HCT116 (cell line): ENCODE data around the gene SEC14L3.

Source experiments
- CBX3 ChIP-seq: IDR thresholded peaks from 2 replicates; pipeline ENCODE4 v1.6.1; 2012; ENCODE audit warnings: low read depth
- CTCF ChIP-seq, 3 experiments: fragments of 200-600 bp in 1 of 3; sonication (generic) in 1 of 3; IDR thresholded peaks in 2 of 3; conservative IDR thresholded peaks in 1 of 3; 2 replicates each; pipeline ENCODE4 v1.5.1; 2012 to 2017; ENCODE audit warnings: low read depth in 2 of 3, low read length in 2 of 3, antibody characterized with exemption in 1 of 3, borderline replicate concordance in 1 of 3, control low read depth in 1 of 3, mild to moderate bottlenecking in 1 of 3, mixed read lengths in 1 of 3, mixed run types in 1 of 3, moderate library complexity in 1 of 3; ENCODE audit not compliant: insufficient read depth in 1 of 3
- EZH2 ChIP-seq: fragments of 200-600 bp; sonication (generic); IDR thresholded peaks from 2 replicates; pipeline ENCODE4 v1.6.1; 2017; ENCODE audit warnings: antibody characterized with exemption, mixed run types
- EZH2phosphoT487 ChIP-seq: fragments of 200-600 bp; IDR thresholded peaks from 2 replicates; pipeline ENCODE4 v1.6.1; 2018; ENCODE audit warnings: antibody characterized with exemption, borderline replicate concordance
- JUND ChIP-seq: IDR thresholded peaks from 2 replicates; pipeline ENCODE4 v1.6.1; 2012
- POLR2A ChIP-seq: IDR thresholded peaks from 2 replicates; pipeline ENCODE4 v1.7.0; 2011; ENCODE audit warnings: borderline replicate concordance; ENCODE audit not compliant: insufficient read depth, insufficient read length; ENCODE audit errors: extremely low read depth
- POLR2AphosphoS5 ChIP-seq: IDR thresholded peaks from 2 replicates; pipeline ENCODE4 v1.6.1; 2011; ENCODE audit warnings: mild to moderate bottlenecking, low read depth, low read length, moderate library complexity
- RAD21 ChIP-seq: IDR thresholded peaks from 2 replicates; pipeline ENCODE4 v1.6.1; 2012; ENCODE audit warnings: low read depth, mild to moderate bottlenecking
- SIN3A ChIP-seq: IDR thresholded peaks from 2 replicates; pipeline ENCODE4 v1.6.1; 2012; ENCODE audit warnings: low read depth
- TCF7L2 ChIP-seq: IDR thresholded peaks from 2 replicates; pipeline ENCODE4 v1.7.0; 2011; ENCODE audit warnings: borderline replicate concordance, inconsistent platforms; ENCODE audit not compliant: insufficient read depth, insufficient read length; ENCODE audit errors: extremely low read depth
- YY1 ChIP-seq: IDR thresholded peaks from 2 replicates; pipeline ENCODE4 v1.6.1; 2011; ENCODE audit warnings: low read length, low read depth, moderate library complexity, mild to moderate bottlenecking; ENCODE audit not compliant: insufficient replicate concordance; ENCODE audit errors: extremely low read depth
- ZFX ChIP-seq: fragments of 450-650 bp; IDR thresholded peaks from 2 replicates; pipeline ENCODE4 v1.6.1; 2017
- TF ChIP-seq, protein P1 (sequence below): IDR thresholded peaks from 2 replicates; pipeline ENCODE4 v1.6.1; 2012

DNA sequence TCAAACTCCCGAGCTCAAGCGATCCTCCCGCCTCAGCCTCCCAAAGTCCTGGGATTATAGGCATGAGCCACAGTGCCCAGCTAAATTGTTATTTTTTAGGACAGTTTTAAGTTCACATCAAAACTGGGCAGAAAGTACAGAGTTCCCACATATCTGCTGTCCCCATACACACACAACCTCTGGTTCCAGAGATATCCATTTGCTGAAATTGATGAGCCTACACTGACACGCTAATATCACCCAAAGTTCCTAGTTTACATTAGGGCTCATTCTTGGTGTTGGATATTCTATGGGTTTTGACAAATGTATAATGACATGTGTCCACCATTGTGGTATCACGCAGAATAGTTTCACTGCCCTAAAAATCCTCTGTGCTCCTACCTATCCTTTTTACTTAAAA lies 36.4 kb upstream of the SEC14L3 start:
- TF ChIP-seq, protein P1, sequence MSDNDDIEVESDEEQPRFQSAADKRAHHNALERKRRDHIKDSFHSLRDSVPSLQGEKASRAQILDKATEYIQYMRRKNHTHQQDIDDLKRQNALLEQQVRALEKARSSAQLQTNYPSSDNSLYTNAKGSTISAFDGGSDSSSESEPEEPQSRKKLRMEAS, result no peak
- TF ChIP-seq POLR2AphosphoS5 (no peak), CBX3 (no peak), CTCF (IDR thresholded peaks at IDR 0.05 in 2 of 3, conservative IDR thresholded peaks at IDR 0.05 in 1 of 3; ENCODE audit: borderline replicate concordance in 1 of 3, insufficient read depth in 1 of 3, low read depth in 2 of 3, low read length in 2 of 3) (no peak), YY1 (no peak), EZH2phosphoT487 (no peak), EZH2 (no peak), RAD21 (no peak), POLR2A (no peak), ZFX (no peak), TCF7L2 (no peak), SIN3A (no peak), JUND (no peak)
